K562 (cell line): ENCODE measurements around the gene RASD1. TPM values are rescaled to one million over a fixed set of nuclear protein-coding genes. Genes with fewer than 3 reads are reported as not detected.

Source experiments
- ATAC-seq: fragments of 200-7000 bp; cut with Tn5 transposase; 3 replicates; pipeline ENCODE4 v1.9.1; 2020; ENCODE audit warnings: moderate library complexity
- BruUV-seq: library from RNA; stranded (reverse); fragments of 400-500 nt; replicated peaks from 2 replicates; lab custom pipeline; 2021; lab: Mats Ljungman, UMichigan
- CTCF ChIA-PET: fragments of 300-600 bp; formaldehyde crosslinking; extraction: SDS; loops from one replicate; lab custom pipeline; 2021; ENCODE audit warnings: low intra/inter-chr PET ratio; lab: Yijun Ruan, JAX
- POLR2A ChIA-PET: fragments of 300-600, 350-650 bp; sonication (Branson Sonifier 250); formaldehyde crosslinking; extraction: SDS; loops from one replicate; lab custom pipeline; 2021; ENCODE audit warnings: antibody characterized with exemption, inconsistent platforms; lab: Yijun Ruan, JAX
- DNase-seq, 4 experiments: peaks; one replicate each; pipeline versions ENCODE4 v3.0.0 to v3.0.0-alpha.2; 2011 to 2018; ENCODE audit warnings: low spot score in 3 of 4, mixed read lengths in 3 of 4; ENCODE audit errors: extremely low read depth in 1 of 4
- FAIRE-seq: peaks from 2 replicates; lab custom pipeline; 2011; peaks lifted over from hg19 to GRCh38; lab: Jason Lieb, UNC
- H2AFZ ChIP-seq: 2 replicates; pipeline ENCODE4 v1.6.0; 2011; ENCODE audit warnings: low read depth, low read length, control low read depth, inconsistent platforms
- H3K27ac ChIP-seq: fragments of 200-600 bp; 3 replicates; pipeline ENCODE4 v1.8.0; 2011; ENCODE audit warnings: low read depth, mild to moderate bottlenecking, control low read depth, inconsistent platforms, low read length, moderate library complexity, mixed read lengths; ENCODE audit errors: extremely low read depth
- H3K27me3 ChIP-seq, 2 experiments: fragments of 300-600 bp in 1 of 2; 2 replicates in 1 of 2; 3 replicates in 1 of 2; pipeline versions ENCODE4 v1.6.0 to v1.8.0; 2011; ENCODE audit warnings: inconsistent platforms in 2 of 2, low read length in 2 of 2, mild to moderate bottlenecking in 1 of 2, mixed read lengths in 1 of 2, moderate library complexity in 1 of 2; ENCODE audit not compliant: control insufficient read depth in 2 of 2, insufficient read depth in 2 of 2
- H3K36me3 ChIP-seq: fragments of 300-600 bp; 3 replicates; pipeline ENCODE4 v1.8.0; 2011; ENCODE audit warnings: mild to moderate bottlenecking, low read length, inconsistent platforms; ENCODE audit not compliant: control insufficient read depth, insufficient read depth
- H3K4me1 ChIP-seq, 2 experiments: fragments of 200-600 bp in 1 of 2; replicated peaks in 1 of 2; 2 replicates in 1 of 2; 3 replicates in 1 of 2; pipeline versions ENCODE4 v1.5.1 to v1.8.0; 2011; ENCODE audit warnings: inconsistent platforms in 2 of 2, low read length in 2 of 2, mild to moderate bottlenecking in 1 of 2, mixed read lengths in 1 of 2, moderate library complexity in 1 of 2; ENCODE audit not compliant: control insufficient read depth in 2 of 2, insufficient read depth in 2 of 2
- H3K4me2 ChIP-seq: 2 replicates; pipeline ENCODE4 v1.6.1; 2011; ENCODE audit warnings: low read length, control low read depth, inconsistent platforms, mixed read lengths; ENCODE audit not compliant: insufficient read depth
- H3K4me3 ChIP-seq: fragments of 200-600 bp; sonication (generic), shearing (Covaris generic); 2 replicates; pipeline ENCODE4 v1.5.1; 2016; ENCODE audit warnings: control low read depth, inconsistent platforms
- H3K79me2 ChIP-seq: fragments of 200-600 bp; 3 replicates; pipeline ENCODE4 v1.8.0; 2011; ENCODE audit warnings: low read length, inconsistent platforms; ENCODE audit not compliant: control insufficient read depth, insufficient read depth
- H3K9ac ChIP-seq, 2 experiments: 2 replicates each; pipeline versions ENCODE4 v1.6.0 to v1.6.1; 2011; ENCODE audit warnings: low read depth in 2 of 2, low read length in 2 of 2, control low read depth in 1 of 2, inconsistent platforms in 1 of 2, mild to moderate bottlenecking in 1 of 2, mixed read lengths in 1 of 2; ENCODE audit not compliant: insufficient read depth in 1 of 2
- H3K9me1 ChIP-seq: one replicate; pipeline ENCODE4 v1.6.0; 2011; ENCODE audit warnings: inconsistent platforms, mild to moderate bottlenecking, low read length, moderate library complexity; ENCODE audit not compliant: control insufficient read depth, insufficient read depth
- H3K9me3 ChIP-seq: replicated peaks from 2 replicates; pipeline ENCODE4 v1.5.1; 2011; ENCODE audit warnings: low read depth, low read length, inconsistent platforms; ENCODE audit not compliant: control insufficient read depth, insufficient read depth
- H4K20me1 ChIP-seq: replicated peaks from 2 replicates; pipeline ENCODE4 v1.6.1; 2011; ENCODE audit warnings: low read length, inconsistent platforms, mixed read lengths; ENCODE audit not compliant: control insufficient read depth, insufficient read depth
- ATF7 ChIP-seq: fragments of 450-650 bp; IDR thresholded peaks from 2 replicates; pipeline ENCODE4 v1.7.1; 2014; ENCODE audit warnings: mild to moderate bottlenecking, moderate library complexity
- DACH1 ChIP-seq: fragments of 450-650 bp; IDR thresholded peaks from 2 replicates; pipeline ENCODE4 v1.6.1; 2018; ENCODE audit not compliant: partially characterized antibody
- DNMT1 ChIP-seq: fragments of 450-650 bp; IDR thresholded peaks from 2 replicates; pipeline ENCODE4 v1.6.1; 2016; ENCODE audit warnings: antibody characterized with exemption, mild to moderate bottlenecking
- E2F5 ChIP-seq: sonication (generic); formaldehyde crosslinking; IDR thresholded peaks from 2 replicates; pipeline ENCODE4 v1.8.0; 2022; ENCODE audit warnings: mild to moderate bottlenecking, missing genetic modification reagents
- MAFG ChIP-seq: fragments of 450-650 bp; conservative IDR thresholded peaks from 2 replicates; pipeline ENCODE4 v1.6.1; 2016; ENCODE audit warnings: missing genetic modification characterization, missing compliant biosample characterization
- MBD2 ChIP-seq: sonication (generic); IDR thresholded peaks from 2 replicates; pipeline ENCODE4 v1.6.1; 2016; ENCODE audit warnings: low read depth, borderline replicate concordance
- NRF1 ChIP-seq, 2 experiments: fragments of 450-650 bp; IDR thresholded peaks in 1 of 2; conservative IDR thresholded peaks in 1 of 2; 2 replicates each; pipeline ENCODE4 v1.6.1; 2014; ENCODE audit warnings: mild to moderate bottlenecking in 2 of 2
- PCBP2 ChIP-seq: fragments of 200-400 bp; formaldehyde crosslinking; IDR thresholded peaks from 2 replicates; pipeline ENCODE4 v1.6.1; 2018; ENCODE audit warnings: low read length, low read depth, mild to moderate bottlenecking, moderate library complexity; ENCODE audit not compliant: poor library complexity, severe bottlenecking
- RBBP5 ChIP-seq: fragments of 200-600 bp; sonication (generic); IDR thresholded peaks from 2 replicates; pipeline ENCODE4 v1.6.1; 2012; ENCODE audit warnings: borderline replicate concordance, mild to moderate bottlenecking, low read length, control low read depth, inconsistent platforms; ENCODE audit not compliant: insufficient read depth, poor library complexity, severe bottlenecking
- SMAD3 ChIP-seq: fragments of 450-650 bp; formaldehyde crosslinking; conservative IDR thresholded peaks from 2 replicates; pipeline ENCODE4 v1.4.0; 2020; ENCODE audit warnings: mild to moderate bottlenecking
- STAG1 ChIP-seq: sonication (generic); formaldehyde crosslinking; IDR thresholded peaks from 2 replicates; pipeline ENCODE4 v1.5.0; 2020; ENCODE audit warnings: missing genetic modification reagents, borderline replicate concordance
- TGIF2 ChIP-seq: sonication (generic); formaldehyde crosslinking; IDR thresholded peaks from 2 replicates; pipeline ENCODE4 v1.8.1; 2022; ENCODE audit warnings: mild to moderate bottlenecking, missing genetic modification reagents, moderate library complexity
- ZFP30 ChIP-seq: fragments of 250-450 bp; sonication (Bioruptor Pico); IDR thresholded peaks from 2 replicates; pipeline ENCODE4 v1.8.0; 2022; ENCODE audit warnings: moderate library complexity, mild to moderate bottlenecking, inconsistent platforms, borderline replicate concordance
- ZNF143 ChIP-seq: sonication (generic); formaldehyde crosslinking; IDR thresholded peaks from 2 replicates; pipeline ENCODE4 v1.9.0; 2022; ENCODE audit warnings: mild to moderate bottlenecking, missing genetic modification reagents
- ZNF263 ChIP-seq: sonication (generic); formaldehyde crosslinking; IDR thresholded peaks from 2 replicates; pipeline ENCODE4 v1.8.0; 2022; ENCODE audit warnings: mild to moderate bottlenecking, missing genetic modification reagents, borderline replicate concordance
- ZNF347 ChIP-seq: fragments of 450-650 bp; formaldehyde crosslinking; IDR thresholded peaks from 2 replicates; pipeline ENCODE4 v1.4.0; 2020; ENCODE audit warnings: low read depth, mild to moderate bottlenecking, moderate library complexity
- ZNF583 ChIP-seq: fragments of 250-450 bp; sonication (Bioruptor Pico); IDR thresholded peaks from 2 replicates; pipeline ENCODE4 v1.4.0; 2020
- WGBS: fragments of 100-300 bp; shearing (Covaris generic); methylation state at CpG from one replicate; pipeline ENCODE4 v1.1.6; 2016; ENCODE audit warnings: low coverage, mixed read lengths; ENCODE audit not compliant: insufficient coverage; ENCODE audit errors: missing lambda C conversion rate; 5-methylcytosine and 5-hydroxymethylcytosine counted together
- in situ Hi-C: fragments of 300-500 bp; cut with MboI; formaldehyde crosslinking; loops from 4 replicates; pipeline ENCODE4 v1.15.0; 2018; ENCODE audit warnings: inconsistent platforms, mixed read lengths
- intact Hi-C: fragments of 100-400 bp; cut with micrococcal nuclease; formaldehyde crosslinking; loops from 2 replicates; pipeline ENCODE4 v1.14.2; 2022
- polyA plus RNA-seq, 8 experiments: library from polyadenylated mRNA; depleted of rRNA in 4 of 8; stranded (reverse) in 5 of 8; unstranded in 3 of 8; fragments of >200 nt; fragmentation: Nextera tagmentation in 2 of 8; fragmentation: Illumina TruSeq in 1 of 8; extraction: Ambion mirVana in 2 of 8; extraction: Trizol in 1 of 8; gene quantifications; 2 replicates each; pipeline versions ENCODE4 v1.2.1 to v1.2.3, GENCODE V29; 2011 to 2014; ENCODE audit warnings: inconsistent platforms in 1 of 8, missing spikeins in 1 of 8
- total RNA-seq, 7 experiments: library from RNA; depleted of rRNA in 6 of 7; stranded (reverse); fragments of >200 nt in 6 of 7; fragmentation: Illumina TruSeq in 2 of 7; extraction: Trizol in 2 of 7; gene quantifications; 2 replicates each; pipeline versions ENCODE4 v1.2.1 to v1.2.3, GENCODE V29; 2011 to 2021; ENCODE audit warnings: low replicate concordance in 1 of 7
- TF ChIP-seq, protein P1 (sequence below), 2 experiments: fragments of 450-650 bp in 1 of 2; sonication (generic) in 1 of 2; formaldehyde crosslinking in 1 of 2; IDR thresholded peaks in 1 of 2; conservative IDR thresholded peaks in 1 of 2; 2 replicates each; pipeline versions ENCODE4 v1.6.1 to v1.8.1; 2016 to 2023; ENCODE audit warnings: mild to moderate bottlenecking in 2 of 2, moderate library complexity in 2 of 2, inconsistent platforms in 1 of 2, missing genetic modification reagents in 1 of 2
- TF ChIP-seq, protein P2 (sequence below): fragments of 450-650 bp; formaldehyde crosslinking; IDR thresholded peaks from 2 replicates; pipeline ENCODE4 v1.4.0; 2020; ENCODE audit warnings: mild to moderate bottlenecking, moderate library complexity

The RASD1 gene
- total and polyA plus RNA-seq, 9 of the 15 experiments (the other 6 are each of a cell fraction or from before 2014, with no cell fraction given): 0.11 TPM; not detected in 8

DNA sequence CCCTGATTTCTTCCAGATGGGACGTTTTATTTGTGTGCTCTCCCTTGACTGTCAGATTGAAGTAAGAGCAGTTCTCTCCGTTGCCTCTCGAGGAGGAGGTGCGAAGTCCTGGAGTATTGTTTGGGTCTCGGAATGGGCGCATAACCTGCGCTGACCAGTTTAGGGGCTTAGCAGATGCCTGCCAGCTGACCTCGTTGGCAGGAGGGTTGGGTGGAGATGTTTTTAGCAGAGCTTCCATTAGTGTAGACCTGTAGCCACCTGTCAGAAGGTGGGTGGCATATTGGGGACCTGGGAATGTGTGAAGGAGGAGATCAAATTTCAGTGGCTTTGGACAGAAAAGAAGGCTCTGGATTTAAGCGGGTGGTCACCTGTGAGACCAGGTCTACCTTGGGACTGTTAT is 3.6 kb downstream of the RASD1 start (continued):
- TF ChIP-seq ATF7 (no peak), ZFP30 (no peak), MAFG (no peak), RBBP5 (no peak)
- TF ChIP-seq, protein P1, sequence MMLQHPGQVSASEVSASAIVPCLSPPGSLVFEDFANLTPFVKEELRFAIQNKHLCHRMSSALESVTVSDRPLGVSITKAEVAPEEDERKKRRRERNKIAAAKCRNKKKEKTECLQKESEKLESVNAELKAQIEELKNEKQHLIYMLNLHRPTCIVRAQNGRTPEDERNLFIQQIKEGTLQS (IDR thresholded peaks at IDR 0.05): no peak
- TF ChIP-seq, protein P1 (CRISPR knock-in tag; conservative IDR thresholded peaks at IDR 0.05): no peak
- TF ChIP-seq, all 486 proteins: peak for 0

DNA sequence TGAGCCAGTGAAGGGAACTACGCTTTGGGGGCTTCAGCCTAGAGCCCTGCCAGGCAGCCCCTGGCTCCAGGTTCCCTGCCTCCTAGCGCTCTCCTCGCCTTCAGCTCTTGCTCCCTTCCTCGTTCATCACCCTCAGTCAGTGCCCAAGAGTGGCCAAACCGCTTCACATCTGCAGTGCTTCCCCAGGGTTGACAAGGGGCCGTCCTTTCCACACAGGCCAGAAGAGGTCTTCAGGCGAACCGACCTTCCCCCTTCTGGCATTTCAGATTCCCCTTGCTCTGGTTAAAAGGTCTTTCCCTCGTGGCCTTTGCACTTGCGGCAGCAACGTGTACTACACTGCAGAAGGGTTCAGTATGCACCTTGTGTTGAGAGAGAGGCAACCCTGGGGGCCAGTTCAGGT is 4.1 kb downstream of the RASD1 start:
- Histone ChIP-seq H2AFZ (no peak overlapping the region), H3K79me2 (peaks cover 7% of the 10 kb centered on the region; the same call in 2 of the 3 replicates), H3K9me3 (no peaks in the 10 kb centered on the region), H3K4me1 (peaks cover 0 to 19% of the 10 kb centered on the region in 2 experiments; a peak in 3 of 5 replicates), H3K9ac (no peak overlapping the region), H3K4me3 (no peak overlapping the region), H3K27me3 (no peaks in the 10 kb centered on the region), H3K9me1 (no peaks in the 10 kb centered on the region), H4K20me1 (no peaks in the 10 kb centered on the region), H3K36me3 (peaks cover 52% of the 10 kb centered on the region; the same call in 2 of the 3 replicates), H3K4me2 (no peak overlapping the region), H3K27ac (no peak overlapping the region)
- intact Hi-C loops: no loop called here
- DNase-seq (no peak), ATAC-seq (no peak), FAIRE-seq (no peak)
- in situ Hi-C loops: no loop called here
- WGBS: 88% methylated on average over 10 of the region's 11 CpGs
- POLR2A ChIA-PET: interaction anchor here (0.5 kb wide), 1 partner anchor 461 kb away, joined by 3 read pairs; no protein-coding TSS in a partner anchor
- no TSS peak for BruUV-seq
- TF ChIP-seq ZNF263 (CRISPR knock-in tag) (no peak), SMAD3 (CRISPR knock-in tag) (no peak), DACH1 (no peak), ZNF583 (CRISPR knock-in tag) (no peak), TGIF2 (no peak), PCBP2 (no peak), STAG1 (no peak), ZNF143 (CRISPR knock-in tag) (no peak), DNMT1 (no peak), MBD2 (no peak), E2F5 (CRISPR knock-in tag) (no peak), NRF1 (conservative IDR thresholded peaks at IDR 0.05 in 1 of 2, IDR thresholded peaks at IDR 0.05 in 1 of 2) (no peak), ZNF347 (no peak)
- TF ChIP-seq, protein P2, sequence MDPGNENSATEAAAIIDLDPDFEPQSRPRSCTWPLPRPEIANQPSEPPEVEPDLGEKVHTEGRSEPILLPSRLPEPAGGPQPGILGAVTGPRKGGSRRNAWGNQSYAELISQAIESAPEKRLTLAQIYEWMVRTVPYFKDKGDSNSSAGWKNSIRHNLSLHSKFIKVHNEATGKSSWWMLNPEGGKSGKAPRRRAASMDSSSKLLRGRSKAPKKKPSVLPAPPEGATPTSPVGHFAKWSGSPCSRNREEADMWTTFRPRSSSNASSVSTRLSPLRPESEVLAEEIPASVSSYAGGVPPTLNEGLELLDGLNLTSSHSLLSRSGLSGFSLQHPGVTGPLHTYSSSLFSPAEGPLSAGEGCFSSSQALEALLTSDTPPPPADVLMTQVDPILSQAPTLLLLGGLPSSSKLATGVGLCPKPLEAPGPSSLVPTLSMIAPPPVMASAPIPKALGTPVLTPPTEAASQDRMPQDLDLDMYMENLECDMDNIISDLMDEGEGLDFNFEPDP (CRISPR knock-in tag): no peak
- CTCF ChIA-PET: no interaction called here
